ENCODE results near the gene DPYSL5.

Gene DPYSL5

GRCh38 chr2:26846334-26847306 is 1.3 kb upstream of the DPYSL5 start:
- DNase-seq, result peak; percentile 40

GRCh38 chr2:26847307-26847654 is 651 bp upstream of the DPYSL5 start:
- DNase-seq, result no peak

- DNase-seq, result no peak
These were observed 564 bp downstream of the DPYSL5 start for GRCh38 chr2:26848336-26849055.

GRCh38 chr2:26849056-26849999 is 1.4 kb downstream of the DPYSL5 start:
- no peak for DNase-seq

- DNase-seq, result no peak
These were observed 2.1 kb downstream of the DPYSL5 start for GRCh38 chr2:26850000-26850431.

GRCh38 chr2:26850505-26850904 is 2.6 kb downstream of the DPYSL5 start:
- no peak for DNase-seq

GRCh38 chr2:26852405-26853306 is 4.7 kb downstream of the DPYSL5 start:
- DNase-seq, result no peak

- no peak for DNase-seq
These were observed 5.8 kb downstream of the DPYSL5 start for GRCh38 chr2:26853751-26854150.

- no peak for DNase-seq
These were observed 6.4 kb downstream of the DPYSL5 start for GRCh38 chr2:26854283-26854827.

- DNase-seq, result no peak
These were observed 7.5 kb downstream of the DPYSL5 start for GRCh38 chr2:26855466-26855865.

GRCh38 chr2:26859622-26860021 is 11.7 kb downstream of the DPYSL5 start:
- DNase-seq, result no peak

- no peak for DNase-seq
These were observed 12.4 kb downstream of the DPYSL5 start for GRCh38 chr2:26860211-26860850.

GRCh38 chr2:26861610-26862224 is 13.8 kb downstream of the DPYSL5 start:
- no peak for DNase-seq

GRCh38 chr2:26864226-26864625 is 16.3 kb downstream of the DPYSL5 start:
- no peak for DNase-seq

GRCh38 chr2:26864646-26865045 is 16.7 kb downstream of the DPYSL5 start:
- DNase-seq, result no peak

- no peak for DNase-seq
These were observed 22.7 kb downstream of the DPYSL5 start for GRCh38 chr2:26870585-26871095.

- no peak for DNase-seq
These were observed 25.5 kb downstream of the DPYSL5 start for GRCh38 chr2:26873286-26873983.

- DNase-seq, result no peak
These were observed 26.6 kb downstream of the DPYSL5 start for GRCh38 chr2:26874514-26874913.

GRCh38 chr2:26875065-26875634 is 27.2 kb downstream of the DPYSL5 start:
- no peak for DNase-seq
